ENCODE data around the gene CPN2. TPM values are rescaled to one million over a fixed set of nuclear protein-coding genes. Genes with fewer than 3 reads are reported as not detected.

The CPN2 gene
- total and polyA plus RNA-seq, 2 donors (not counting 3 experiments of a cell fraction or from before 2014, with no cell fraction given), result not detected

DNA sequence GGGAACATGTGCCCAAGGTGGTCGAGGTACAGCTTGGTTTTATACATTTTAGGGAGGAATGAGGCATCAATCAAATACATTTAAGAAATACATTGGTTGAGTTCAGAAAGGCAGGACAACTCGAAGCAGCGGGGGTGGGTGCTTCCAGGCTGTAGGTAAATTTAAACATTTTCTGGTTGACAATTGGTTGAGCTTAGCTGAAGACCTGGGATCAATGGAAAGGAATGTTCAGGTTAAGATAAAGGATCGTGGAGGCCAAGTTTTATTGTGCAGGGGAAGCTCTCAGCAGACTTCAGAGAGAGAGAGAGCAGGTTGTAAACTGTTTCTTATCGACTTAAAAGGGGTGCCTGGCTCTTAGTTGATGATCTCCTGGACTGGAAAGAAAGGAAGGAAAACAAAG is 11.3 kb downstream of the CPN2 start:
- Histone ChIP-seq H3K9me3 (replicated peaks; ENCODE audit: control insufficient read depth, insufficient read depth, low read length) (no peaks in the 10 kb centered on the region), H3K36me3 (ENCODE audit: control insufficient read depth in 2 of 2, extremely low read depth in 1 of 2, insufficient read depth in 2 of 2, low read length in 2 of 2) (no peaks in the 10 kb centered on the region), H2AFZ (ENCODE audit: low read depth, low read length) (no peak overlapping the region), H4K20me1 (replicated peaks; ENCODE audit: control insufficient read depth, extremely low read depth, insufficient read depth, low read length) (no peaks in the 10 kb centered on the region), H3K4me2 (ENCODE audit: insufficient read depth, low read length) (no peak overlapping the region), H3K9ac (replicated peaks; ENCODE audit: extremely low read depth, insufficient read depth, low read length) (no peak overlapping the region), H3K27me3 (ENCODE audit: control insufficient read depth in 2 of 2, insufficient read depth in 2 of 2, low read length in 2 of 2) (peaks cover 0 to 6% of the 10 kb centered on the region in 2 experiments), H3K4me1 (ENCODE audit: control insufficient read depth, extremely low read depth, insufficient read depth, low read length) (no peaks in the 10 kb centered on the region), H3K27ac (ENCODE audit: insufficient read depth, low read depth, low read length) (no peak overlapping the region), H3K79me2 (ENCODE audit: control insufficient read depth, insufficient read depth, low read length) (no peaks in the 10 kb centered on the region), H3K9me1 (replicated peaks; ENCODE audit: control insufficient read depth, extremely low read depth, insufficient read depth, low read length) (no peaks in the 10 kb centered on the region), H3K4me3 (replicated peaks in 1 of 3; ENCODE audit: insufficient read depth in 1 of 3, low read depth in 1 of 3, low read length in 3 of 3) (no peak overlapping the region)
- BruUV-seq (replicated peaks), result no TSS peak
- no peak for FAIRE-seq
- intact Hi-C loops (cut with micrococcal nuclease), result no loop called here
- CTCF ChIA-PET, result interaction anchor here (0.7 to 2.3 kb wide), 3 partner anchors 55 to 559 kb away, joined by 4 to 9 read pairs (median 7); partner anchors contain the start of gene GP5
- no peak for DNase-seq (ENCODE audit: low read depth, low spot score)
- POLR2A ChIA-PET, result no interaction called here
- TF ChIP-seq FOS (IDR thresholded peaks at IDR 0.05; ENCODE audit: borderline replicate concordance, insufficient read depth, low read length) (no peak), JUN (IDR thresholded peaks at IDR 0.05; ENCODE audit: borderline replicate concordance, insufficient read depth, insufficient read length, low read depth) (no peak), MYC (IDR thresholded peaks at IDR 0.05; ENCODE audit: low read depth, low read length) (no peak), GATA2 (IDR thresholded peaks at IDR 0.05; ENCODE audit: insufficient read depth, insufficient read length, low read depth, low read length) (no peak), POLR2AphosphoS5 (IDR thresholded peaks at IDR 0.05; ENCODE audit: insufficient read depth, low read depth, low read length) (no peak), POLR2A (IDR thresholded peaks at IDR 0.05; ENCODE audit: low read depth, low read length) (no peak)
- TF ChIP-seq, protein P1, sequence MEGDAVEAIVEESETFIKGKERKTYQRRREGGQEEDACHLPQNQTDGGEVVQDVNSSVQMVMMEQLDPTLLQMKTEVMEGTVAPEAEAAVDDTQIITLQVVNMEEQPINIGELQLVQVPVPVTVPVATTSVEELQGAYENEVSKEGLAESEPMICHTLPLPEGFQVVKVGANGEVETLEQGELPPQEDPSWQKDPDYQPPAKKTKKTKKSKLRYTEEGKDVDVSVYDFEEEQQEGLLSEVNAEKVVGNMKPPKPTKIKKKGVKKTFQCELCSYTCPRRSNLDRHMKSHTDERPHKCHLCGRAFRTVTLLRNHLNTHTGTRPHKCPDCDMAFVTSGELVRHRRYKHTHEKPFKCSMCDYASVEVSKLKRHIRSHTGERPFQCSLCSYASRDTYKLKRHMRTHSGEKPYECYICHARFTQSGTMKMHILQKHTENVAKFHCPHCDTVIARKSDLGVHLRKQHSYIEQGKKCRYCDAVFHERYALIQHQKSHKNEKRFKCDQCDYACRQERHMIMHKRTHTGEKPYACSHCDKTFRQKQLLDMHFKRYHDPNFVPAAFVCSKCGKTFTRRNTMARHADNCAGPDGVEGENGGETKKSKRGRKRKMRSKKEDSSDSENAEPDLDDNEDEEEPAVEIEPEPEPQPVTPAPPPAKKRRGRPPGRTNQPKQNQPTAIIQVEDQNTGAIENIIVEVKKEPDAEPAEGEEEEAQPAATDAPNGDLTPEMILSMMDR (IDR thresholded peaks at IDR 0.05; ENCODE audit: extremely low read depth in 1 of 2, insufficient read depth in 1 of 2, low read depth in 1 of 2, low read length in 2 of 2), result no peak
- TF ChIP-seq, protein P2, sequence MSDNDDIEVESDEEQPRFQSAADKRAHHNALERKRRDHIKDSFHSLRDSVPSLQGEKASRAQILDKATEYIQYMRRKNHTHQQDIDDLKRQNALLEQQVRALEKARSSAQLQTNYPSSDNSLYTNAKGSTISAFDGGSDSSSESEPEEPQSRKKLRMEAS (IDR thresholded peaks at IDR 0.05; ENCODE audit: insufficient read depth, insufficient read length), result no peak
- dilution Hi-C loops (cut with MboI; ENCODE audit: extremely low pct_ligation_motif_present, low sequenced_read_pairs), result no loop called here

Measured in endothelial cell of umbilical vein (primary cell).